ENCODE data around the gene HECW1. TPM values are rescaled to one million over a fixed set of nuclear protein-coding genes. Genes with fewer than 3 reads are reported as not detected.

HECW1 gene
- total RNA-seq, 3 donors from 2014 or later: 0.76 to 1.6 (median 1.2) TPM

DNA sequence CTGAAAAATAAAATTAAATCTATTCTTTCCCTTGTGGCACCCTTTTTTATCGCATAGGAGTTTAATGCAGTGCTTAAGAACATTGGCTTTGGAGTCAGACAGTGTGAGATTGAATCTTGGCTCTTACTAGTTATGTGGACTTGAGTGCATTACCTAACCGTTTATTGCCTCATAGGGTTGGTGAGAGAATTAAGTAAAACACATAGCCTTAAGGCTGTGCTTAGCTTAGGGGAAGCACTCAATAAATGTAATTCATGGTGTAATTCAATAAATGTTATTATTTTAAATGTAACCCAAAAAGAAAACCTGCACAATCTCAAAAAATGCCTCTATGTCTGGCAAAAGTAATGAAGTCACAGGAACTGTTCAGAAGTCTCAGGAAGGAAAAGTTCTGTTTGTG, 473.1 kb downstream of the HECW1 start:
- H3K36me3 ChIP-seq (ENCODE audit: low read depth): no peaks in the 10 kb centered on the region
- no peak overlapping the region for H3K4me3 ChIP-seq
- intact Hi-C loops (cut with DNase I, micrococcal nuclease): loop anchor here in 1 of 2 donors (10.0 kb wide), 1 partner anchor 249 kb away; no protein-coding TSS in a partner anchor
- ATAC-seq: no peak
- H3K9me3 ChIP-seq: no peaks in the 10 kb centered on the region
- no peak for TF ChIP-seq CTCF (IDR thresholded peaks at IDR 0.05)
- DNase-seq: no peak
- H3K4me1 ChIP-seq (ENCODE audit: low read depth): peaks cover 44% of the 10 kb centered on the region

DNA sequence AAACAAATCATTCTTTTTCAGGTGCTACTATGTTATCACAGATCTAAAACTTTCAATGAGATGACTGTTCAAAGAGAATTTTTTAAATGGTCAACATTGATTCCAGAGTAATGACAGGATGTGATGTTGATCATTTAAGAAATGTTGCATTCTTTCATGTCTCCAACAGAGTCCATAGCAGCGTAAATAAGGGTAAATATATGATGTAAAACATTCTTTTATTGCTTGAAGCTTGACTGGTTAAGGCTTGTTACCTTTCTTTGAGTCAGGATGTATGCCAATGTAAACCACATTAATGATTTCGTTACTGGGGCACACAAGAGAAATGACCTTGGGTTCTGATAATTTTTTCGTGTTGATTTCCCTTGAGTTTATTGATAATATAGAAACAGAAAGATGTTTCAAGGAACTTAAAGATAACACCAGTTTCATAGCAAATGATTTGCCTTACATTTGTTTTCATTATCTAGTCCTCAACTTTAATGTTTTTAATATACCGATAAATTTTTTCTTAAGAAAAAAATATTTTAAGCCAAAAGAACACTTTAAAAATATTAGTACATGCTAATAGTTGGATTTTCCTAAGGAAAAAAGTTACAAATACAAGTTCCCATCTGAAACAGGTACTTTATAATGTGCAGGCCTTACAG, 473.9 kb downstream of the HECW1 start:
- Histone ChIP-seq H3K9me3 (no peaks in the 10 kb centered on the region), H3K36me3 (ENCODE audit: low read depth) (no peaks in the 10 kb centered on the region), H3K4me3 (no peak overlapping the region), H3K4me1 (ENCODE audit: low read depth) (peaks cover 52% of the 10 kb centered on the region)
- ATAC-seq (no peak), DNase-seq (no peak)
- TF ChIP-seq CTCF (IDR thresholded peaks at IDR 0.05): no peak
- intact Hi-C loops (cut with DNase I, micrococcal nuclease): loop anchor here in 1 of 2 donors (10.0 kb wide), 1 partner anchor 248 kb away; no protein-coding TSS in a partner anchor

DNA sequence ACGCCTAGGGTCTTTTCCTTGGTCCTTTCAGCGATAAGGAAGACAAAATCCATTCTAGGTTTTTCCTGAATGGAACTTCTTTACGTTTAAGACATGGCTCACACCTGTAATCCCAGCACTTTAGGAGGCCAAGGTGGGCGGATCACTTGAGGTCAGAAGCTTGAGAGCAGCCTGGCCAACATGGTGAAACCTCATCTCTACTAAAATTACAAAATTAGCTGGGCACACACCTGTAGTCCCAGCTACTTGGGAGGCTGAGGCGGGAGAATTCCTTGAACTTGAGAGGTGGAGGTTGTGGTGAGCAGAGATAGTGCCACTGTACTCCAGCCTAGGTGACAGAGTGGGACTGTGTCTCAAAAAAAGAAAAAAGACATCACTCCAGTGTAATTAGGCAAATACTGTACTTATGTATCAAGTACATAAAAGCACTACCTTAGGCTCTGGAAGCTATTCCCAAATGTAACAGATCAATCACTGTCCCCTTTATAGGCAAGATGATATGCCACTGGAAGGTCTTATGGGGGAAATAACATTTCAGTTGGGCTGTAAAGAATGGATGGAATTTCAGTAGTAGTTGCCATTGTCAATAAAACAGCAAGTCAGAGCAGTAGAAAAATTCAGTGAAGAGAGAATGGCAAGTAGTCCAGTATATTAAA, 476.2 kb downstream of the HECW1 start:
- ATAC-seq (no peak), DNase-seq (no peak)
- intact Hi-C loops (cut with DNase I, micrococcal nuclease): loop anchor here in 1 of 2 donors (10.0 kb wide), 1 partner anchor 246 kb away; no protein-coding TSS in a partner anchor
- TF ChIP-seq CTCF (IDR thresholded peaks at IDR 0.05): no peak
- H3K9me3 ChIP-seq: no peaks in the 10 kb centered on the region
- no peak overlapping the region for H3K4me3 ChIP-seq
- peaks cover 57% of the 10 kb centered on the region for H3K4me1 ChIP-seq (ENCODE audit: low read depth)
- H3K36me3 ChIP-seq (ENCODE audit: low read depth): no peaks in the 10 kb centered on the region

- Histone ChIP-seq H3K4me1 (ENCODE audit: low read depth) (peaks cover 57% of the 10 kb centered on the region), H3K36me3 (ENCODE audit: low read depth) (no peaks in the 10 kb centered on the region), H3K4me3 (no peak overlapping the region), H3K9me3 (no peaks in the 10 kb centered on the region)
- no peak for TF ChIP-seq CTCF (IDR thresholded peaks at IDR 0.05)
- intact Hi-C loops (cut with DNase I, micrococcal nuclease): loop anchor here in 1 of 2 donors (10.0 kb wide), 1 partner anchor 246 kb away; no protein-coding TSS in a partner anchor
- ATAC-seq (peak; percentile 72), DNase-seq (peak in 1 of 3 donors; percentile 35)
Observed at GRCh38 chr7:43589133-43589478, 476.7 kb downstream of the HECW1 start.

- no peak for ATAC-seq
- no peak overlapping the region for H3K4me3 ChIP-seq
- intact Hi-C loops (cut with DNase I, micrococcal nuclease): loop anchor here in 1 of 2 donors (10.0 kb wide), 1 partner anchor 245 kb away; no protein-coding TSS in a partner anchor
Observed at GRCh38 chr7:43589728-43590127, 477.3 kb downstream of the HECW1 start.

More at GRCh38 chr7:43589728-43590127, 477.3 kb downstream of the HECW1 start:
- H3K4me1 ChIP-seq (ENCODE audit: low read depth): peaks cover 54% of the 10 kb centered on the region
- TF ChIP-seq CTCF (IDR thresholded peaks at IDR 0.05): no peak
- H3K9me3 ChIP-seq: no peaks in the 10 kb centered on the region
- no peak for DNase-seq
- no peaks in the 10 kb centered on the region for H3K36me3 ChIP-seq (ENCODE audit: low read depth)
